Measurements from ENCODE around the gene OSBPL10.

DNA sequence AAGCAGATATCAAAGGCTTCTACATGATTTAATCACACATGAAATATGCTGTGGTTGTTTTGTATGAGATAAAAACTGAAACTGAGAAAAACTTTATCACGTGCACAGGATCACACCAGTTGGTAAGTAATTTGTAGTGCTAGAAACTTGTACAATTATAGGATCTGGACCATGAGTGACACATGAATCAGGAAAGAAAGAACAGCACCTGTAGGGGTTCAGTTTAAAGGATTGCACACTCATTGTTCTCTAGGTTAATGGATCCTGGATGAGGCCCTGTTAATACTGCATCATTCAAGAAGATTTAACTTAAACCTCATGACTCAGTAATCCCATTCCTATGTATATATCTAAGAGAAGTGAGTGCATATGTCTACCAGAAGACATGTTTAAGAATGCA, 360.4 kb downstream of the OSBPL10 start:
- TF ChIP-seq POLR2A (IDR thresholded peaks at IDR 0.05; ENCODE audit: low read depth, low read length) = no peak
- TF ChIP-seq TAF1 (IDR thresholded peaks at IDR 0.05; ENCODE audit: low read depth, low read length) = no peak
- TF ChIP-seq POLR2AphosphoS5 (IDR thresholded peaks at IDR 0.05; ENCODE audit: low read depth, low read length) = no peak
- TF ChIP-seq PAX5 (IDR thresholded peaks at IDR 0.05; ENCODE audit: insufficient read depth, low read length, severe bottlenecking) = no peak
